Measurements from ENCODE around the gene PRDX3.
"Not testable (repeated sequence)": the region's sequence is repeated elsewhere in the genome, so short reads cannot be mapped to it uniquely, and the experiment has no call there.

PRDX3 gene

DNA sequence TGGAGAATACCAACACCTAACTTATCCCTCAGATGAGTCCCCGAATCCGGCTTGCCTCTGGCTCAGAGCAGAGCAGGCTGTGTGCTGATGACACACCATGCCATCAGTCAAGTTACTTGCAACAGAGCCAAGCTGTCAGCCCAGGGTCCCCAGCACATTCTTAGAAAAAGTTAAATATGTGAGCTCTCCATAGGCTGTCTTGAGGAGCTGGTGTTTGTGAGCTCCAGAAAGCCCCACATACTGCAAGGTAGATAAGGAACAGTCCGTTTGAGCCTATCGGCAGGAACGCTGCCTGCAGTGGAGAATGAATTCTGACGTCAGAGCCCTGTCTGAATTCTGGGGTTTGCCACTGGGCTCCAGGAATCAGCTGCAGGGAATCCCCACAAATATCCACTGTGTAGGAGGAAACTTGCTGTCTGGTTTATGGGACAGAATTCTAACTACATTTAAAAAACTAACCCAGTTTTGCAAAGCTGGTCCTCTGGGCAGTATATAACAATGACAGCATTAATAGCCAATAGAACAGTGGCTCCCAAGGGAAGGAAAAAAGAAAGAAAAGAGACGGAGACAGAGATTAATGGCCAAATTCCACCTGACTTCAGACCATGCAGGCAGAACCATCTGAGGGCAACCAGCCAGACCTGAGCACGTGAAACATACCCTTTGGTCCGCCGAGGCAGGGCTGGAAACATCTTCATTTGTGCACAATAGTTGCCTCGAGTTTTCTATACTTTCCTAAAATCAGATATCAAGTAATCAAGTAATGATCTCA is 16.7 kb downstream of the PRDX3 start:
- no peak for DNase-seq

GRCh38 chr10:119159332-119159731 is 19.3 kb downstream of the PRDX3 start:
- no peak for DNase-seq

DNA sequence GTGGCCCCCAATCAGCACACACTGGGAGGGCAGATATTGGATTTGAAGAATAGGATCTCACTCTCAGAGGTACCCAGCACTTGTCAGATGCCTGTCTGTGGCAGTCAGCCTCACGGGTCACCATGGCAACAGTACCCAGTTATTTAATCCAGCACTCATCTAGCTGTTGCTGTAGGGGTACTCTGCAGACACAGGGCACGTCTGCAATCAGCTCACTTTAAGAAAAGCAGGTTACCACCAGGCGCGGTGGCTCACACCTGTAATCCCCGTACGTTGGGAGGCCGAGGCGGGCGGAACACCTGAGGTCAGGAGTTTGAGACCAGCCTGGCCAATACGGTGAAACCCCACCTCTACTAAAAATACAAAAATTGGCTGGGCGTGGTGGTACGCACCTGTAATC is 25.0 kb downstream of the PRDX3 start:
- no peak for DNase-seq

GRCh38 chr10:119153041-119153440 is 25.6 kb downstream of the PRDX3 start:
- DNase-seq: no peak

DNA sequence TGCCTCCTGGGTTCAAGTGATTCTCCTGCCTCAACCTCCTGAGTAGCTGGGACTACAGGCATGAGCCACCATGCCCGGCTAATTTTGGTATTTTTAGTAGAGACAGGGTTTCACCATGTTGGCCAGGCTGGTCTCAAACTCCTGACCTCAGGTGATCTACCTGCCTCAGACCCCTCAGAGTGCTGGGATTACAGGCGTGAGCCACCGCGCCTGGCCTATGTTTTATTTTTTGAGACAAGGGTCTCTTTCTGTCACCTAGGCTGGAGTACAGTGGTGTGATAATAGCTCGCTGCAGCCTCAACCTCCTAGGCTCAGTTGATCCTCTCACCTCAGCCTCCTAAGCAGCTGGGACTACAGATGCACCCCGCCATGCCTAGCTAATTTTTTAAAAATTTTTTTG is 27.0 kb downstream of the PRDX3 start:
- DNase-seq: not testable (repeated sequence)

DNA sequence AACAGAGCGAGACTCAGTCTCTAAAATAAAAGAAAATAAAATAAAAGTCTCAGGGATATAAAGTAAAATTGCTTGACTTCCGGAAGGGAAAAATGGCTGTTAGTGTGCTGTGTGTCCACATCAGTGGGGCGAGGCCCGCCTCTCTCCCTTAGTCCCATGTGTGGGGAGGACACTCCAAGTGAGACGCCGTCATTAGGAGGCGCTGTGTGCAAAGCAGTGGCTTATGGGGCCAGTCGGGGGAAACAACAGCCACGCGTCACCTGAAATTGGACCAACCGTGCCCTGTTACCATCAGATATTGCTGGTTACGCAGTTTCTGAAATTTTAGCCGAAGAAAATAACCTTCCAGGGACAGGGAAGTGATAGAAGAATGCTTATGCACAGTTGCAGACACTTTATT is 28.9 kb downstream of the PRDX3 start:
- DNase-seq: peak; percentile 23

DNA sequence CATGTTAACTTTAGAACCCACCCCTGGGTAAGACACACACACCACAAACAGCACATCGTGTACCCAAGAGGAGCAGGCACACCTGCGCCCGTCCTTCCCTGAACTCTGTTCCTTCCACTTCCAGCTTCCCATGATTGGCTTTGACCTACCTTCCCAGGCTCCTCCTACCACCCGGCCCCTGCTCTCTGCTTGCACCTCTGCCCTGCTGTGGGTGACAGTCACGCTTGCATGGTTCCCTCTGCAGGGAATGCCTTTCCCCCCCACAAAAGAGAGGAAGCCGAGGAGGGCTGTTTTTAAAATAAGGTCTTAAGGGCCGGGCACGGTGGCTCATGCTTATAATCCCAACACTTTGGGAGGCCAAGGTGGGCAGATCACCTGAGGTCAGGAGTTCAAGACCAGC is 29.5 kb downstream of the PRDX3 start:
- no peak for DNase-seq

DNA sequence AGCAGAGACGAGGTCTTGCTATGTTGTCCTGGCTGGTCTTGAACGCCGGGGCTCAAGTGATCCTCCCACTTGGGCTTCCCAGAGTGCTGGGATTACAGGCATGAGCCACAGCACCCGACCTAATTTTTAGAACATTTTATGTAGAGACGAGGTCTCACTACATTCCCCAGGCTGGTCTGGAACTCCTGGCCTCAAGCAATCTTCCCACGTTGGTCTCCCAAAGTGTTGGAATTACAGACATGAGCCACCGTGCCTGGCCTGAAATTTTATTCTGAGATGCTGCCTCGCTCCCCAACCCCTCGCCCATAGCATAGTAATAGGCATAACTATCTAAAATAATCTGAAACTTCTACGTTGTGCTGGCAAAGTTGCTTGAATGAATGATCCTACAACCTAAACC is 35.0 kb downstream of the PRDX3 start:
- no peak for DNase-seq

GRCh38 chr10:119140603-119141245 is 37.9 kb downstream of the PRDX3 start:
- no peak for DNase-seq

DNA sequence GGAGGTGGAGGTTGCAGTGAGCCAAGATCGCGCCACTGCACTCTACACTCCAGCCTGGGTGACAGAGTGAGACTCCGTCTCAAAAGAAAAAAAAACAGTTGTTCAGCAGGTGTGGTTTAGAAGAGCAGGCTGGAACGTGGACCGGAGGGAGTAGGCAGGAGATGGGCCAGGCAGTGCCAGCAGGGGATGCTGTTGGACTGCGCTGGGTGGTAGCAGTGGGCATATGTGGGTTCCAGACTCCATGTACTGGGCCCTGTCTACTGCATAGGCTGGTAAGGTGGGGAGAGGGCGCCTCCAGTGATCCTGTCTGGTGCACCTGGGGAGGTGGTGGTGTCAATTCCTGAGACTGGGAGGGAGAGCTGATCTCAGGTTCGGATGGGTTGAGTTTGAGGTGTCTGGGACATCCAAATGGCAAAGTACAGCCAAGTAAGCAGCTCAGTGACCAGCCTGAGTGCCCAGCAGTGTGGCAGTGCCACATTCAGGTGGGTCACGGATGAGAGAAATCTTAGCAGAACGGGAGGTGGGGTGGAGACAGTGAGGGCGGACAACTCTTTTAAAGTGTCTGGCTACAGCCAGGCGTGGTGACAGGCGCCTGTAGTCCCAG is 39.0 kb downstream of the PRDX3 start:
- peak; percentile 59 for DNase-seq

GRCh38 chr10:119138346-119139306 is 40.0 kb downstream of the PRDX3 start:
- DNase-seq: no peak

DNA sequence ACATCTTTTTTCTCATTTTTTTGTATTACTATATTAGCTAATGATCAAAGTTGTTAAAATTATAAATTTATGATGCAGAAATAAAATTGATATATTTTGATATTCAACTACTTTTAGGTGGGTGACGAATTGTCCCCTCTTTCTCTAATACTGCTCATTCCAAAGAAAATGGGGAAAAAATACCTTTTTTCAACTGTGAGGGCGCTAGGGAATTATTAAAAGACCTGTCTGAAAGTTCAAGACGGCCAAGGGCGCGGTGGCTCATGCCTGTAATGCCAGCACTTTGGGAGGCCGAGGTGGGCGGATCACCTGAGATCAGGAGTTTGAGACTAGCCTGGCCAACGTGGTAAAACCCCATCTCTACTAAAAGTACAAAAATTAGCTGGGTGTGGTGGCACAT is 40.7 kb downstream of the PRDX3 start:
- peak; percentile 10 for DNase-seq

GRCh38 chr10:119136084-119136483 is 42.5 kb downstream of the PRDX3 start:
- no peak for DNase-seq

- DNase-seq: no peak
Measured at GRCh38 chr10:119135513-119135881, 43.1 kb downstream of the PRDX3 start.

DNA sequence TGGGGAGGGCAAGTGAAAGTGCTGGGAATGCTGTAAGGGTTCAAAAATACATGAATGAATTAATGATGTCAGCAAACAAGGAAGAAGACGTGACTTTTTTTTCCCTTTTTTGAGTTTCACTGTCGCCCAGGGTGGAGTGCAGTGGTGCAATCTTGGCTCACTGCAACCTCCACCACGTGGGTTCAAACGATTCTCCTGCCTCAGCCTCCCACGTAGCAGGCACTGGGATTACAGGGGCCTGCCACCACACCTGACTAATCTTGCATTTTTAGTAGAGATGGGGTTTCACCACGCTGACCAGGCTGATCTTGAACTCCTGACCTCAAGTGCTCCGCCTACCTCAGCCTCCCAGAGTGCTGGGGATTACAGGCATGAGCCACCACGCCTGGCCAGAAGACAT is 44.7 kb downstream of the PRDX3 start:
- DNase-seq: no peak

- DNase-seq: no peak
Measured at GRCh38 chr10:119132521-119133345, 45.9 kb downstream of the PRDX3 start.

- DNase-seq: peak; percentile 82
Measured at GRCh38 chr10:119131512-119132240, 46.9 kb downstream of the PRDX3 start.

GRCh38 chr10:119129721-119130120 is 48.9 kb downstream of the PRDX3 start:
- no peak for DNase-seq

DNA sequence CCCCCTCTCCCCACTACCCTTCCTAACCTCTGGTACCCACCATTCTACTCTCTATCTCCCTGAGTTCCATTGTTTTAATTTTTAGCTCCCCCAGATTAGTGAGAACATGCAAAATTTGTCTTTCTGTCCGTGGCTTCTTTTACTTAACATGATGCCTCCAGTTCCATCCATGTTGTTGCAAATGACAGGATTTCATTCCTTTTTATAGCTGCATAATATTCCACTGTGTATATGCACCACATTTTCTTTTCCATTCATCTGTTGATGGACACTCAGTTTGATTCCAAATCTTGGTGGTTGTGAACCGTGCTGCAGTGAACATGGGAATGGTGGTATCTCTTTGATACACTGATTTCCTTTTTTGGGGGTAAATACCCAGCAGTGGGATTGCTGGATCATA is 52.7 kb downstream of the PRDX3 start:
- DNase-seq: no peak

- DNase-seq: no peak
Measured at GRCh38 chr10:119120875-119121274, 57.7 kb downstream of the PRDX3 start.

DNA sequence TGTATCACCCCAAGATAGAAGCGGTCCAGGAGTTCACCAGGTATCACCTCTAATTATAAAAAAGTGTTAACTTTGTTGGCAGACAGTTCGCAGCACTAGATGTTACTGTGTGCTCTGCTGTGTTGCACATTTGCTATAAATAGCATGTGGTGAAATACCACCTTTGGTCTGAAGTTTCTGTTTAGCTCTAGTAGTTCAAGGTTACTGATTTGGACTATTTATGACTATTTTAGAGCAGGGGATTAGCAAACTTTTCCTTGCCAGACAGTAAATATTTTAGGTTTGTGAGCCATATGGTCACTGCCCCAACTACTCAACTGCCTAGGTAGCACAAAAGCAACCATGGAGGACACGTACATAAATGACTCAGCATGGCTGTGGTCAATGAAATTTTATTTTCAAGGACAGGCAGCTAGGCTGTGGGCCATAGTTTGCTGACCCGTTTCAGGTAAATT is 58.2 kb downstream of the PRDX3 start:
- peak; percentile 11 for DNase-seq

Measured in DMS53 (cell line).